Upper lobe of right lung (tissue), 1 donor: Measurements from ENCODE around the gene PRR20G. TPM values are rescaled to one million over a fixed set of nuclear protein-coding genes. Genes with fewer than 3 reads are reported as not detected.

Experiments used
- ATAC-seq: fragments of 200-7000 bp; cut with Tn5 transposase; one replicate; pipeline ENCODE4 v1.9.1; 2020; ENCODE audit warnings: mild to moderate bottlenecking, moderate library complexity
- DNase-seq: peaks from one replicate; pipeline ENCODE4 v3.0.0-alpha.2; 2020
- H3K27ac ChIP-seq: fragments of 200-600 bp; one replicate; pipeline ENCODE4 v1.8.0; 2022
- H3K27me3 ChIP-seq: fragments of 200-600 bp; one replicate; pipeline ENCODE4 v1.8.0; 2022; ENCODE audit warnings: mild to moderate bottlenecking
- H3K36me3 ChIP-seq: fragments of 200-600 bp; one replicate; pipeline ENCODE4 v1.8.0; 2022
- H3K4me1 ChIP-seq: fragments of 200-600 bp; one replicate; pipeline ENCODE4 v1.8.0; 2022
- H3K4me3 ChIP-seq: fragments of 200-600 bp; one replicate; pipeline ENCODE4 v1.8.0; 2022; ENCODE audit warnings: mild to moderate bottlenecking
- H3K9me3 ChIP-seq: fragments of 200-600 bp; one replicate; pipeline ENCODE4 v1.8.0; 2022
- intact Hi-C: fragments of 100-400 bp; cut with DNase I; formaldehyde crosslinking; loops from one replicate; pipeline ENCODE4 v1.11.0; 2022
- total RNA-seq: library from RNA; stranded (reverse); fragmentation: NEBNext Ultra II Directional; extraction: Animal tissue kit (Norgen Biotek cat#: 25700); gene quantifications from one replicate; pipeline ENCODE4 v1.2.1, GENCODE V29; 2021
- TF ChIP-seq, protein P1 (sequence below): fragments of 200-600 bp; IDR thresholded peaks from one replicate; pipeline ENCODE4 v1.8.0; 2022; ENCODE audit warnings: antibody characterized with exemption
- donor health status: DM: no; HTN: yes; CAD: no; lungs with severe emphysema.

PRR20G gene
- total RNA-seq, 1 donor from 2014 or later = not detected

DNA sequence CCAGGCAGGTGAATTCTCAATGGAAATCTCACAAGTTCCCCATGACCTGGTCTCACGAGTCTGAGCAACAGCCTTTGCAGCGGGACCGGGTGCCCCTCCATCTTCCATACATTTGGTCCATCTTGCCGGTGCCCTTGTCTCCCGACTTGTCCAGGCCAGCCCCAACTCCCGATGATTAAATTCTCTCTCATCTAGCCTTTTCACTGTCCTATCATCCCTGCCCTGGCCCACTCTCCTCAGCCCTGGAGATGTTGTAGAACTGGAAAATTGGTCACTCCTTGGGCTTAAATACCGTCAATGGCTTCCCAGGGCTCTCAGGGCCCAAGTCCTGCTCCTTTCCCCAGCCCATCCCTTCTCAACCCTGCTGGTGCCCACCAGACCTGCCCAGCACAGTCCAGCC is 34.4 kb downstream of the PRR20G start:
- no peak for DNase-seq
- intact Hi-C loops = no loop called here
- ATAC-seq = no peak
- Histone ChIP-seq H3K27me3 (no peaks in the 10 kb centered on the region), H3K27ac (no peak overlapping the region), H3K4me3 (no peak overlapping the region), H3K4me1 (no peaks in the 10 kb centered on the region), H3K36me3 (no peaks in the 10 kb centered on the region), H3K9me3 (no peaks in the 10 kb centered on the region)
- TF ChIP-seq, protein P1, sequence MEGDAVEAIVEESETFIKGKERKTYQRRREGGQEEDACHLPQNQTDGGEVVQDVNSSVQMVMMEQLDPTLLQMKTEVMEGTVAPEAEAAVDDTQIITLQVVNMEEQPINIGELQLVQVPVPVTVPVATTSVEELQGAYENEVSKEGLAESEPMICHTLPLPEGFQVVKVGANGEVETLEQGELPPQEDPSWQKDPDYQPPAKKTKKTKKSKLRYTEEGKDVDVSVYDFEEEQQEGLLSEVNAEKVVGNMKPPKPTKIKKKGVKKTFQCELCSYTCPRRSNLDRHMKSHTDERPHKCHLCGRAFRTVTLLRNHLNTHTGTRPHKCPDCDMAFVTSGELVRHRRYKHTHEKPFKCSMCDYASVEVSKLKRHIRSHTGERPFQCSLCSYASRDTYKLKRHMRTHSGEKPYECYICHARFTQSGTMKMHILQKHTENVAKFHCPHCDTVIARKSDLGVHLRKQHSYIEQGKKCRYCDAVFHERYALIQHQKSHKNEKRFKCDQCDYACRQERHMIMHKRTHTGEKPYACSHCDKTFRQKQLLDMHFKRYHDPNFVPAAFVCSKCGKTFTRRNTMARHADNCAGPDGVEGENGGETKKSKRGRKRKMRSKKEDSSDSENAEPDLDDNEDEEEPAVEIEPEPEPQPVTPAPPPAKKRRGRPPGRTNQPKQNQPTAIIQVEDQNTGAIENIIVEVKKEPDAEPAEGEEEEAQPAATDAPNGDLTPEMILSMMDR = no peak

GRCh38 chr3:127252446-127252845 is 35.4 kb downstream of the PRR20G start:
- ATAC-seq (no peak), DNase-seq (no peak)
- TF ChIP-seq, protein P1 = no peak
- Histone ChIP-seq H3K4me3 (no peak overlapping the region), H3K27me3 (no peaks in the 10 kb centered on the region), H3K27ac (no peak overlapping the region), H3K4me1 (no peaks in the 10 kb centered on the region), H3K9me3 (no peaks in the 10 kb centered on the region), H3K36me3 (no peaks in the 10 kb centered on the region)
- intact Hi-C loops = no loop called here

DNA sequence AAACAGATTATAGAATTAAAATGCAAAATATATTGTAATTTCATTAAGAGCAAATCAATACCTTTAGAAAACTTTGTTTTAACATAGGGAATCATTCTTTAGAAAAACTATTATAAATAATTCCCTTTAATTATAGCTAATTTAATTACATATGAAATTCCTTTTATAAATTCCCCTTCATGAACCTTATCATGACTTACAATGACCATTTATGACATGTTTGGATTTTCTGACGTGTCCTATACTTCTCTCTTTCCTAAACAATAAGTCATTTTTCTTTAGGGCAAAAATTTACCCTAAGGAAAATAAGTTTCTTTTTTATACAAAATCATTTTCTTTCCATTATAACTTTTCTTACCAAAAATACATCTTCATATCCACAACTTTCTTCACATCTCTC is 37.8 kb downstream of the PRR20G start:
- intact Hi-C loops = no loop called here
- Histone ChIP-seq H3K9me3 (no peaks in the 10 kb centered on the region), H3K27me3 (no peaks in the 10 kb centered on the region), H3K4me3 (no peak overlapping the region), H3K27ac (no peak overlapping the region), H3K36me3 (no peaks in the 10 kb centered on the region), H3K4me1 (no peaks in the 10 kb centered on the region)
- ATAC-seq = no peak
- TF ChIP-seq, protein P1 = no peak
- DNase-seq = no peak

- Histone ChIP-seq H3K27me3 (no peaks in the 10 kb centered on the region), H3K27ac (no peak overlapping the region), H3K4me3 (no peak overlapping the region), H3K4me1 (no peaks in the 10 kb centered on the region), H3K36me3 (no peaks in the 10 kb centered on the region), H3K9me3 (no peaks in the 10 kb centered on the region)
- ATAC-seq (no peak), DNase-seq (no peak)
- TF ChIP-seq, protein P1 = no peak
- intact Hi-C loops = no loop called here
These were observed 40.6 kb downstream of the PRR20G start for GRCh38 chr3:127247292-127247691.

DNA sequence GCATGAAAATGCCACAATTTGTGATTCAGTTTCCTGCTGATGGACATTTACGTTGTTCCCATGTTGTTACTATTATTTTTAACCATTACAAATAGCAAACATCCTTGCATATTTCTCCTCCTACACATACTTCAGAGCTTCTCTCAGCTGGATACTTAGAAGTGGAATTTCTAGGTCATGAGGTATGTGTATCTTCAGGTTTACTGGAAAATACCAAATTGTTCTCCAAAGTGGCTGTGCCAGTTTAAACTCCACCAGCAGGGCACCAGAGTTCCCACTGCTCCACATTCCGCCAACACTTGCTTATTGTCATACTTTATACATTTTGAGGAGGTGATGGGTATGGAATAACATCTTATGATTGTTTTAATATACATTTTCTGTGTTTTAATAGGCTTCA is 49.2 kb downstream of the PRR20G start:
- Histone ChIP-seq H3K9me3 (no peaks in the 10 kb centered on the region), H3K4me3 (no peak overlapping the region), H3K27me3 (peaks cover 10% of the 10 kb centered on the region), H3K27ac (no peak overlapping the region), H3K4me1 (no peaks in the 10 kb centered on the region), H3K36me3 (no peaks in the 10 kb centered on the region)
- ATAC-seq = peak; percentile 67
- DNase-seq = no peak
- intact Hi-C loops = no loop called here
- TF ChIP-seq, protein P1 = no peak

DNA sequence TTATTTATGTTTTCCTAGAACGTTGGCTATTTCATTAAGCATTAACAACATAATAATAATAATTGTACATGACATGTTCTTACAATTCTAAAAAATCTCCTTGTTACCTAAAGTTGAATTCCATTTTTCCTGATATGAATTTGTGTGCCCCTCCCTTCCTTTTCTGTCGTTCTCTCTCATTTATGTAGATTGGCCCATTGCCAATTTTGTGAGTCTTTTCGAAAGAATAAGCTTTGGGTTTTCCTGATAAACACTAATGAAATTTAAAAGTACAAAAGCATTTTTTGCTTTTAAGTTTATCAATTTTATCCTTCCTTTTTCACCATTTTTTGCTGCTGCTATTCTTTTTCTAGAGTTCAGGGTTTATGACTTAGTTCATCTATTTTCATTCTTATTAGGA is 50.0 kb downstream of the PRR20G start:
- ATAC-seq (no peak), DNase-seq (no peak)
- TF ChIP-seq, protein P1 = no peak
- intact Hi-C loops = no loop called here
- Histone ChIP-seq H3K9me3 (no peaks in the 10 kb centered on the region), H3K27ac (no peak overlapping the region), H3K36me3 (no peaks in the 10 kb centered on the region), H3K27me3 (peaks cover 10% of the 10 kb centered on the region), H3K4me3 (no peak overlapping the region), H3K4me1 (no peaks in the 10 kb centered on the region)
